ENCODE results near the gene DPH2. TPM values are rescaled to one million over a fixed set of nuclear protein-coding genes. Genes with fewer than 3 reads are reported as not detected.

The DPH2 gene
- total RNA-seq, 1 donor from 2014 or later, result 5.1 TPM

GRCh38 chr1:43999455-43999854 lies 29.6 kb downstream of the DPH2 start:
- no peak for DNase-seq (ENCODE audit: low spot score)

- no peak for DNase-seq (ENCODE audit: low spot score)
Observed at GRCh38 chr1:44000122-44000665, 30.4 kb downstream of the DPH2 start.

GRCh38 chr1:44002165-44002564 lies 32.4 kb downstream of the DPH2 start:
- no peak for DNase-seq (ENCODE audit: low spot score)

GRCh38 chr1:44002606-44003157 lies 32.9 kb downstream of the DPH2 start:
- no peak for DNase-seq (ENCODE audit: low spot score)

- DNase-seq (ENCODE audit: low spot score), result no peak
Observed at GRCh38 chr1:44008259-44008658, 38.4 kb downstream of the DPH2 start.

GRCh38 chr1:44010935-44011471 lies 41.2 kb downstream of the DPH2 start:
- no peak for DNase-seq (ENCODE audit: low spot score)

GRCh38 chr1:44012404-44012803 lies 42.6 kb downstream of the DPH2 start:
- no peak for DNase-seq (ENCODE audit: low spot score)

- no peak for DNase-seq (ENCODE audit: low spot score)
Observed at GRCh38 chr1:44012941-44013609, 43.3 kb downstream of the DPH2 start.

GRCh38 chr1:44013949-44014348 lies 44.1 kb downstream of the DPH2 start:
- DNase-seq (ENCODE audit: low spot score), result no peak

GRCh38 chr1:44014365-44015104 lies 44.7 kb downstream of the DPH2 start:
- DNase-seq (ENCODE audit: low spot score), result no peak

- DNase-seq (ENCODE audit: low spot score), result no peak
Observed at GRCh38 chr1:44015206-44015605, 45.4 kb downstream of the DPH2 start.

- no peak for DNase-seq (ENCODE audit: low spot score)
Observed at GRCh38 chr1:44016041-44016889, 46.5 kb downstream of the DPH2 start.

GRCh38 chr1:44016890-44017400 lies 47.1 kb downstream of the DPH2 start:
- DNase-seq (ENCODE audit: low spot score), result no peak

- no peak for DNase-seq (ENCODE audit: low spot score)
Observed at GRCh38 chr1:44019466-44019948, 49.7 kb downstream of the DPH2 start.

GRCh38 chr1:44020464-44020863 lies 50.7 kb downstream of the DPH2 start:
- no peak for DNase-seq (ENCODE audit: low spot score)

GRCh38 chr1:44021156-44021555 lies 51.3 kb downstream of the DPH2 start:
- no peak for DNase-seq (ENCODE audit: low spot score)

- DNase-seq (ENCODE audit: low spot score), result no peak
Observed at GRCh38 chr1:44021581-44022321, 51.9 kb downstream of the DPH2 start.
